ENCODE measurements around the gene PLXNA2.

GRCh38 chr1:207992677-207993236 lies 251.4 kb downstream of the PLXNA2 start:
- TF ChIP-seq REST (IDR thresholded peaks at IDR 0.05; ENCODE audit: low read depth, low read length) (no peak), POLR2AphosphoS5 (IDR thresholded peaks at IDR 0.05; ENCODE audit: low read depth, low read length) (no peak), CTCF (IDR thresholded peaks at IDR 0.05) (no peak), RAD21 (IDR thresholded peaks at IDR 0.05; ENCODE audit: low read length) (no peak), USF2 (IDR thresholded peaks at IDR 0.05; ENCODE audit: borderline replicate concordance, low read depth, low read length) (no peak), EZH2phosphoT487 (IDR thresholded peaks at IDR 0.05; ENCODE audit: borderline replicate concordance, low read depth) (no peak), CHD2 (IDR thresholded peaks at IDR 0.05; ENCODE audit: low read length, partially characterized antibody) (no peak), IRF3 (IDR thresholded peaks at IDR 0.05; ENCODE audit: low read depth, low read length) (no peak), TAF1 (IDR thresholded peaks at IDR 0.05; ENCODE audit: borderline replicate concordance, low read depth, low read length) (no peak), MAX (IDR thresholded peaks at IDR 0.05; ENCODE audit: low read depth) (no peak), TEAD4 (IDR thresholded peaks at IDR 0.05; ENCODE audit: borderline replicate concordance, insufficient read depth) (no peak)

All from SK-N-SH (cell line).